ENCODE measurements around the gene VEGFA.

DNA sequence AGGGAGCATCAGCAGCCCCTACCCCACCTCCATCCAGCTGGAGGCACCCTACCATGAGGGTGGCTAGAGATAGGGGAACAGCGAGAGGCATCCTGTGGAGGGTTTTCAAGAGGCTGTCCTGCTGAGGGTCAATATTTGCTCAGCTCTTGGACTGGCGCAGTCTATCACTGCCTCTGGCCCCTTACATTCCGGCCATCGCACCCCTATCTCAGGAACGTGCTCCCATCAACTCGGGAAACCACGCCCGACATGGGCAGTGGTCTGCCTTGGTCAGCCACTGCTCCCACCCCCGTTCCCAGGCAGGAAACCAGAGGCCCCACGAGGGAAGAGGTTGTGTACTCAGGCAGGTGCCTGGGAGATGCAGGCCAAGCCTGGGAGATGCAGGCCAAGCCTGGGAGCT, 57.9 kb downstream of the VEGFA start:
- TF ChIP-seq CTCF (IDR thresholded peaks at IDR 0.05) = no peak
- no peak for TF ChIP-seq POLR2A (IDR thresholded peaks at IDR 0.05)

All from esophagus squamous epithelium (tissue), 4 donors.